LNCaP clone FGC (cell line): ENCODE results near the gene CLDN19.

Experiments
- DNase-seq: peaks from one replicate; pipeline ENCODE4 v3.0.0-alpha.2; 2011; ENCODE audit warnings: low read depth
- H3K4me3 ChIP-seq: 2 replicates; pipeline ENCODE4 v1.5.1; 2011; ENCODE audit warnings: mild to moderate bottlenecking, low read depth, low read length, control low read depth
- TF ChIP-seq, protein P1 (sequence below): IDR thresholded peaks from 2 replicates; pipeline ENCODE4 v1.5.1; 2012; ENCODE audit warnings: mild to moderate bottlenecking; ENCODE audit not compliant: control insufficient read depth, insufficient read depth; ENCODE audit errors: extremely low read depth

CLDN19 gene

DNA sequence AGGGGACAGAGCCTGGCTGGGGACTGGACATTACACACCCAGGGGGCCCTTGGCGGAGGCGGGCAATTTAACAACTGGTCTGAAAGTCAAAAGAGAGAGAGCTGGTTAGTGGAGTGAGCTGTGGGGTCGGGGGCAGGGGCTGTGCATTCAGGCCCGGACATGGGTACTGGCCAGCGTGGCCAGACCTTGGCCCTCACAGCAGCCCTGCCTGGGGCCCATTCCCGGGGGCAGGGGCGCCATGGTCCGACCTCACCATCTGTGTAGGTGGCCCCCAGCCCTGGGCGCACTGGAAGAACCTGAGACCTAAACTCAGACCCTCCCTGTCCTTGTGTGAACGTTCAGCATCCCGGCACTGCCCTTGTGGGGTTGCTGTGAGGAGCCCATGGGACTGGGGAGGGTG, 5.0 kb downstream of the CLDN19 start:
- no peak overlapping the region for H3K4me3 ChIP-seq
- TF ChIP-seq, protein P1, sequence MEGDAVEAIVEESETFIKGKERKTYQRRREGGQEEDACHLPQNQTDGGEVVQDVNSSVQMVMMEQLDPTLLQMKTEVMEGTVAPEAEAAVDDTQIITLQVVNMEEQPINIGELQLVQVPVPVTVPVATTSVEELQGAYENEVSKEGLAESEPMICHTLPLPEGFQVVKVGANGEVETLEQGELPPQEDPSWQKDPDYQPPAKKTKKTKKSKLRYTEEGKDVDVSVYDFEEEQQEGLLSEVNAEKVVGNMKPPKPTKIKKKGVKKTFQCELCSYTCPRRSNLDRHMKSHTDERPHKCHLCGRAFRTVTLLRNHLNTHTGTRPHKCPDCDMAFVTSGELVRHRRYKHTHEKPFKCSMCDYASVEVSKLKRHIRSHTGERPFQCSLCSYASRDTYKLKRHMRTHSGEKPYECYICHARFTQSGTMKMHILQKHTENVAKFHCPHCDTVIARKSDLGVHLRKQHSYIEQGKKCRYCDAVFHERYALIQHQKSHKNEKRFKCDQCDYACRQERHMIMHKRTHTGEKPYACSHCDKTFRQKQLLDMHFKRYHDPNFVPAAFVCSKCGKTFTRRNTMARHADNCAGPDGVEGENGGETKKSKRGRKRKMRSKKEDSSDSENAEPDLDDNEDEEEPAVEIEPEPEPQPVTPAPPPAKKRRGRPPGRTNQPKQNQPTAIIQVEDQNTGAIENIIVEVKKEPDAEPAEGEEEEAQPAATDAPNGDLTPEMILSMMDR = no peak
- DNase-seq = no peak

DNA sequence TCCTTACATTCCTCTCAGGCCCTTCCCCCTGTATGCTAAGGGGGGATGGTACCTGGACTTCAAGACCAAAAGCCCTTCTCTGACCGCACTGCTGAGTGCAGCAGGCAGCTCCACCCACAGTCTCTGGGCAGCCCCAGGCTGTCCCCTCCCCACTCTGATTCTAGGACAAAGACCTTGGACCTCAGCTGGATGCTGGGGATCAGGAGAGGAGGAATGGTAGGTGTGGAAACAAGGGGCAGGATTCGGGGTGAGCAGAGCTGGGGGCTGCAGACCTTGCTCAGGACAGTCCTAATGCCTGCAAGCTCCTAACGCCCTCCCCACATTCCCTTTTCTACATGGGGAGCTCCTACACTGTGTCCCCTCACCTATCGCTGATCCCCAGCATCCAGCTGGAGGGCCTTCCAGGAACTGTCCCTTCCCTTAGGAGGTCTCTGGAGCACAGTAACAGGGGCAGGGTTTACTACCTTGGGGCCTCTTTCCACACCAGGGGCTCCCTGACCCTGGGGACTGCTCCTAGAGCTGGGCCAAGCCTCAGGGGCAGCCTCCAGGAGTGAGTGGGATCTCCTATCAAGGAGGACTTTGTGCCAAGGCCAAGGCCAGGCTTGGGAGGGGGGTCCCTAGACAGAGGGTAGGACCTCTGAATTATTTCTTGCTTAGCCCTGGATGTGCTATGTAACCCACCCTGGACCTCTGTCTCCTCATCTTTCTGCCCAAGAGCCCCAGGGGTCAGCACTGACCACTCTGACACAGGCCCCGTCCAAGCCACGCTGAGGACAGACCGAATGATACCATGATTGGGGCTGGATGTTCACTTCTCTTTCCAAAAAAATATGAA, 5.6 kb downstream of the CLDN19 start:
- TF ChIP-seq, protein P1 = no peak
- no peak for DNase-seq
- no peak overlapping the region for H3K4me3 ChIP-seq

DNA sequence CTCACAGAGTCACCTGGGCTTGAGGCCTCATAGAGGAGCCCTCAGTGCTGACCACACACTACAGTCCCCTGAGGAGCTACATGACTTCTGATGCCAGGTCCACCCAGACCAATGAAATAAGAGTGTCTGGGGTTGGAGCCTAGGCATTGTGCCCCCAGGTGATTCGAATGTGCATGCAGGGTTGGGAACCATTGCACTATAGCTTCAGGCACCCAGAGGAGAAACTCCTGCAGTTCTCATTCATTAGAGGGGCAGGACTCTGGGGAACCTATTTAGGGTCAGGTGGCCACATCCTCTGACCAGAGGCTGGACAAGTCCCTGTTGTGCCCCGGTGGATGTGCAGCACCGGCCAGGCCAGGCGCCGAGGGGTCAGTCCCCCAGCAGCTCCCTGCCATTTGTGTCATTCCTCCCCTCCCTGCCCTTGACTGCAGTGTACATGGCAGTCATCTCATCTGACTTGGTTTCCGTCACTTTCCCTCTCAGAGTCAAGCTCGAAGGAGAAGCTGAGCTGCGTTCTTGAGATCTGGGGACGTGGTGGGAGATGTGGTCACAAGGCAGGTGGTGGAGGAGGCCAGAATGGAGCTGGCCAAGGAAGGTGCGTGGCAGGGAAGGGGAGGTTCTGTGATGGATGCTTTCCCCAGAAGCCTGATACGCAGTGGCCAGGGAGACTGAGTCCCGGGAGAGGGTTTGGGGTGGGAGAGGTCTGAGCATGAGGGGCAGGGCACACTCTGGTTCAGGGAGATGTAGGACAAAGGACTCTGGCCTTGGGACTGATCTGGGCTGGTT, 6.4 kb downstream of the CLDN19 start:
- TF ChIP-seq, protein P1 = no peak
- no peak for DNase-seq
- no peak overlapping the region for H3K4me3 ChIP-seq

DNA sequence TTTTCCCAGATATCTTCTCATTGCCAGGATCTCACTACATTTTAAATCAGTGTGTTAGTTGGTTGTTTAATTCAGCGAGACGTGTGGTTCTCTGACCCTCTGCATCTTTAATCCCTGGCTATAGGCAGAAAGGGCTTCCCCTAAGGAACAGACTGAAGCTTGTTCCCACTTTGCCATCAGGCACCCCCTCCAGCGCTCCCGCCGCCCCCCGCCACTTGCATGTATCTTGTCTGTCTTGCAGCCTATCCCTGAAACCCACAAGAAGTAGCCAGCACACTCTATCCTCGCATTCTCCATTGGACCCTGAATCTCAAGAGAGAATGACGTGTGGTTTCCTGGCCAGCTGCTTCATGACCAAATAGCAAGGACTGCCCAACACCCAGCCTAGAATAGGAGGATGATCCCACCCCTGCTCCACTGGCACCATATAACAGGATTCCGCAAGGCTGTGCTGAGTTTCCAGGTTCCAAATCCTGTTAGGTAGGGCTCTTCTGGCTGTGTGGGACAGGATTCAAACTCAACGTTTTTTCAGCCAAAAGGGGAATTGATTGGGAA, 7.8 kb downstream of the CLDN19 start:
- no peak for DNase-seq
- TF ChIP-seq, protein P1 = no peak
- no peak overlapping the region for H3K4me3 ChIP-seq

DNA sequence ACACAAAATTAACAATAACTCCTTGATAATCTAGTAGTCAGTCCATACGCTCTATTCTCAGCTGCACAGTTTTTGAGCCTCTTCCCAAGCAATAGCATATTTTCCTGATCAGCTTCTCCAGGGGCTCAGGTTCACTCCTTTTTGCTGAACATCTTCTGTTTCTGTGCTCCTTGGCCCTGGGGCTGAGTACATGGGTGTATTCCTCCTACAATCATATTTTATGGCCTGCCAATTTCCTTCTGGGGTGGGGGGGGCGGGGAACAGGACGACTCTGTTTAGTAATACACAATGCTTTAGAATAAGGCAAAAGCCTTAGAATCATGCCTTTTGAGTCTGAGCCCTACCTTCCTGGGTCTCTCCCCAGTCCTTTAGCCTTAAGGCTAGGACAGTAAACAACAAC, 8.5 kb downstream of the CLDN19 start:
- TF ChIP-seq, protein P1 = no peak
- H3K4me3 ChIP-seq = no peak overlapping the region
- no peak for DNase-seq

DNA sequence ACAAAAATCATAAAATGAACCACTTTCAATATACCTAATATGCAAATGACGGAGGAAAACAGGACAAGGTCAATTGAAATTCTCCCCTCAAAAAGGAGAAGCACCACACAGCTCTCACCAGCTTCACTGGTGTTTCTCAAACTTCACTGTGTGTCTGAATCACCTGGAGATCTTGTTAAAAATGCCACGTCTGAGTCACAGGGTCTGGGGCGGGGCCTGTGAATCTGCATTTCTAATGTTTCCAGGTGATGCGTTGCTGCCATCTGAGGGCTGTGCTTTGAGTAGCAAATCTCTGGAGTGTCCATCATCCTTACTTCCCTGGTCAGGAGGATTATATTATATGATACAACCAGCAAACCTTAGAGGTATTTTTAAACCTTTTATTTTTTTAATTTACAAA, 9.0 kb downstream of the CLDN19 start:
- H3K4me3 ChIP-seq = no peak overlapping the region
- TF ChIP-seq, protein P1 = peak; percentile 75
- DNase-seq = peak; percentile 45
